ENCODE results near the gene CST1. TPM values are rescaled to one million over a fixed set of nuclear protein-coding genes. Genes with fewer than 3 reads are reported as not detected.
"Not testable (repeated sequence)": the region's sequence is repeated elsewhere in the genome, so short reads cannot be mapped to it uniquely, and the experiment has no call there.

Gene CST1, protein sequence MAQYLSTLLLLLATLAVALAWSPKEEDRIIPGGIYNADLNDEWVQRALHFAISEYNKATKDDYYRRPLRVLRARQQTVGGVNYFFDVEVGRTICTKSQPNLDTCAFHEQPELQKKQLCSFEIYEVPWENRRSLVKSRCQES
- total RNA-seq (2014; rRNA removed; shearing (Covaris generic)): not detected in 2 replicates

DNA sequence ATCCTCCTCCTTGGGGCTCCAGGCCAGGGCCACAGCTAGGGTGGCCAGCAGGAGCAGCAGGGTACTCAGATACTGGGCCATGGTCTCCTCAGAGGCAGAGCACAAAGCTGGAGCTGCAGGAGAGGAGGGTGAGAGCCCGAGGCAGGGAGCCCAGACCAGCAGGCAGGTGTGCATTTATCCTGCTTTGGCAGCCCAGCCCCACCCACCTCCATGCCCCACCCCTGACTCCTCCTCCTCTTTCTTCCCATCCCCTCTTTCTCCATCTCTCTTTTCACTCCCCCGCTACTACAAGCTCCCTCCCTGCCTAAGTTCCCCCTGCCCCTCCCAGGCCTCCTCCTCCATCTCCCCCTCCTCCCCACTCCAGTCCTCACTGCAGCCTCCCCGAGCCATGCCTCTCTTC lies at the start of gene CST1:
Gene CST1, minus strand, starts transcription at position 150 of the 400 bp plus-strand sequence. Its CDS starts 69 bp downstream, at position 81.
- in situ Hi-C loops (cut with HindIII; ENCODE audit: low sequenced_read_pairs); DNase-seq (ENCODE audit: low spot score): not testable (repeated sequence)

DNA sequence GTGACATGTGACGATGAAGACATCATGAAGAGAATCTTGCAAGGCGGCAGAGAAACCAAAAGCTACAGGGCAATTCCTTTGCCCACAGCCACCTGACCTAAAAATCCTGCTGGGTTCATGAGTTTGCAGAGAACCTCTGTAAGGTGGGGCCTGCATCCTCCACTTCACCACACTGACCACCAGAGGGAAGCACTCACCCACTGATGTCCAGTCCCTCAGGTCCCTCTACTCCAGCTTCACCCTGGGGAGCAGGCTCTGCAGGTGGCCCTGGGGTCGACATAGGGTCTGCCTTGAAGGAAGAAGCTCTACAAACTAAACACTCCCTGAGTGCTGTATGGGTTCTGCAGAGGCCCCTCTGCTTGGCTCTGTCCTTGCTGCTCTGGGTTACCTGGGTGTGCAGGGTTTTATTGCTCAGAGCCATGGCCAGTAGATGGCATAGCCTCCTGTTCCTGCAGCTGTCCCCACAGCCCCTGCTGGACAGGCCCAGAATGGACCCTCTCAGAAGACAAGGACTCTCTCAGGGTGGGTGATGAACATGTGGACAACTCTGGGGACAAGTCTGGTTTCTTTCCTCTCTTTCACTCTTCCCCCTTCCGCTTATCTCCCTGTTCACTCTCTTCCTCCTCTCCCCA lies 48.6 kb upstream of the CST1 start:
- DNase-seq (ENCODE audit: low spot score); in situ Hi-C loops (cut with HindIII; ENCODE audit: low sequenced_read_pairs): not testable (repeated sequence)

DNA sequence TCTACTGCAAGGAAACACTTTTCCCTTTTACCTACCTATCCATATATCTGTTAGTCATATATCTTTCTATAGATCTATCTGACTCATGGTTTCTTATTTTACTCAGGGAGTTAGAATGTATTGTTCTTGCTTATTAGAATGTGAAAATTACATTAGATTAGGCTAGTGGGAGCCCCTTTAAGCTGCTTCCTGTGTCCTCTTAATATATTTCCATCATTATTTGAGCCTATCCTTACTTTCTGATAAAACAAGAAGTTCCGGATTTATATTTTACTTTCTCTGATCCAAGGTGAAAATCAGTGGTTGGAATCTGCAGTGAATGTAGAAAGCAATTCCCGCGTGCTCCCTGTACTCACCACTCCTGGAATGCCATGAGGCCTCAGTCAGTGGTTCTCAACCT lies 44.8 kb upstream of the CST1 start:
- in situ Hi-C loops (cut with HindIII; ENCODE audit: low sequenced_read_pairs): no loop called here
- DNase-seq (ENCODE audit: low spot score): no peak

DNA sequence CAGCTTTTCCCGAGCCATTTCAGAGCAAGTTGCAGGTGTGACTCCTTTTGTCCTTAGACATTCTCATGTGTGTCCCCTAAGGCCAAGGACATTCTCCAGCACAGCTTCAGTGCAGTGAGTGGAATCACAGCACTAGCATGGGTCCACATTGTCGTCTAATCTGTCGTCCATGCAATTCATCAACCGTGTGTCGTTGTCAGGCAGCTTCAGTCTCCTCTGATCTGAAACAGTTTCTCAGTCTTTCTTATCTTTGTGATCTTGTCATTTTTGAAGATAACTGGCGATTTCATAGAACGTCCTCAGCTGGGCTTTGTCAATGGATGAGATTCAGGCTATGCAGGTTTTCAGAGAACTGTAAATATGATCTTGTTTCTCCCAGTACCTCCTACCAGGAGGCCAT lies 44.1 kb upstream of the CST1 start:
- DNase-seq (ENCODE audit: low spot score): no peak
- in situ Hi-C loops (cut with HindIII; ENCODE audit: low sequenced_read_pairs): no loop called here

DNA sequence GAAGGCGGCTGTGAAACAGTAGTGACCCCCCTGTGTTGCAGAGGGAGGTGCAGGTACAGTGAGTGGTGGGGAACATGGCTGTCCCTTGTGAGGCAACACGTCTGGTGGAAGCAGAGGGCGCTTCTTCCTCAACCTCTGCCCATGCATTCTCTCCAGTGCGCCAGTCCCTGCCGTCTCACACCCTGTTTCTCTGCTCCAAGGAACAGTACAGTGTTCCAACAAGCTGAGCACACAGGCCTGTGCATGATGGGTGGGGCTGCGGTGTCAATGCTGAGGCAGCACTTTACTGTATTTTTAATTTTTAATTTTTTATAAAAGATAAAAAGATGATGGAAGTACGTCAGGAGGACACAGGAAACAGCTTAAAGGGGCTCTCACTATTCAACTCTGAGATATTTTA lies 43.3 kb upstream of the CST1 start:
- DNase-seq (ENCODE audit: low spot score): no peak
- in situ Hi-C loops (cut with HindIII; ENCODE audit: low sequenced_read_pairs): no loop called here

DNA sequence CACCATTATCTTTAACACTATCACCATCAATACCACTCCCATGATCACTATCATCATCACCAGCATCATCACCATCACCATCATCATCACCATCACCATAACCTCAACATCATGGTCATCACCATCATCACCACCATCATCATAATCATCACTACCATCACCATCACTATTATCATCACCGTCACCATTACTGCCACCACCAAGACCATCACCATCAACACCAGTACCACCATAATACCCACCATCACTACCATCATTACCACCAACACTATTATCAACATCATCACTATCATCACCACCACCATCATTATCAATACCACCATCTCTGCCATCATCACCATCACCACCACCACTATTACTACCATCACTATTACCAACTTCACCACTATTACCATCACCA lies 32.7 kb upstream of the CST1 start:
- no peak for DNase-seq (ENCODE audit: low spot score)
- in situ Hi-C loops (cut with HindIII; ENCODE audit: low sequenced_read_pairs): no loop called here

DNA sequence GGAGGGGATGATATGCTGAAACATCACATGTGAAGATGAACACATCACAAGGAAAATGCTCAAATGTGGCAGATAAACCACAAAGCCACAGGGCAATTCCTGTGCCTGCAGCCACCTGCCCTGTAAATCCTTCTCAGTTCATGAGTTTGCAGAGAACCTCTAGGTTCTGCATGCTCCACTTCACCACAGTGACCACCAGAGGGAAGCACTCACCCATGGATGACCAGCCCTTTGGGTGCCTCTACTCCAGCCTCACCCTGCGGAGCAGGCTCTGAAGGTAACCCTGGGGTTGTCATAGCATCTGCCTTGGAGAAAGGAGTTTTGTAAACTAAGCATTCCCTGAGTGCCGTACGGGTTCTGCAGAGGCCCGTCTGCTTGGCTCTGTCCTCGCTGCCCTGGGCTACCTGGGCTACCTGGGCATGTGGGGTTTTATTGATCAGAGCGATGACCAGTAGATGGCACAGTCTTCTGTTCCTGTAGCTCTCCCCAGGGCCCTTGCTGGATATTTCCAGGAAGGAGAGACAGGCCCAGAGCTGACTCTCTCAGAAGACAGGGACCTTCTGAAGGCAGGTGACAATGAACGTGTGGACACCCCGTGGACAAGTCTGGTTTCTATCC lies 31.7 kb upstream of the CST1 start:
- in situ Hi-C loops (cut with HindIII; ENCODE audit: low sequenced_read_pairs): no loop called here
- DNase-seq (ENCODE audit: low spot score): peak; percentile 1

DNA sequence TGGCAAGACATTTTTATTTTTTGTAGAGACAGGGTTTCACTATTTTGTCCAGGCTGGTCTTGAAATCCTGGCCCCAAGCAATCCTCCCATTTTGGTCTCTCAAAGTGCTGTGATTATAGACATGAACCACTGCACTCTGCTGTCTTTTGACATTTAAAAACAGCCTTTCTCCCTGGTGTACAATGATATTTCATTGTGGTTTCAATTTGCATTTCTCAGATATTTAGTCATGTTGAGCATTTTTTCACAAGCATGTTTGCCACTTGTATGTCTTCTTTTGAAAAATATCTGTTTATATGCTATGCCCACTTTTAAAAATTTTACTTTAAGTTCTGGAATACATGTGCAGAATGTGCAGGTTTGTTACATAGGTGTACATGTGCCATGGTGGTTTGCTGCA lies 27.9 kb upstream of the CST1 start:
- in situ Hi-C loops (cut with HindIII; ENCODE audit: low sequenced_read_pairs); DNase-seq (ENCODE audit: low spot score): not testable (repeated sequence)

DNA sequence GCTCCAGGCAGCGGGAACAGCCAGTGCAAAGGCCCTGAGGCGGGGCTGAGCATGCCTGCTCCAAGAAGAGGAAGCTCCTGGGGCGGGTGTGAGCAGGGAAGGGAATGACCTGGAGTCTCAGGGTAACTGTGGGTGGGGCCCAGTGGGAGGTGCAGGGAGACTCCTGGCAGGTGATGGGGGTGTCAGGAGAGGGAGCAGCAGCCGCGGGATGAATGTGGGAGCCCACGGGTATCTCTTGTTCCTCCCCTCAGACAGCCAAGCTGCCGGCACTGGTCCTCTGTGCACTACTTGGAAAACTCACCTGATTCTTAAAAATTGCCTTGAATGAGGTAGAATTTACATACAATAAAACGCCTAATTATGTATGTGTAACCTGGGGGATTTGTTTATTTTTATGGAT lies 26.6 kb upstream of the CST1 start:
- in situ Hi-C loops (cut with HindIII; ENCODE audit: low sequenced_read_pairs); DNase-seq (ENCODE audit: low spot score): not testable (repeated sequence)

DNA sequence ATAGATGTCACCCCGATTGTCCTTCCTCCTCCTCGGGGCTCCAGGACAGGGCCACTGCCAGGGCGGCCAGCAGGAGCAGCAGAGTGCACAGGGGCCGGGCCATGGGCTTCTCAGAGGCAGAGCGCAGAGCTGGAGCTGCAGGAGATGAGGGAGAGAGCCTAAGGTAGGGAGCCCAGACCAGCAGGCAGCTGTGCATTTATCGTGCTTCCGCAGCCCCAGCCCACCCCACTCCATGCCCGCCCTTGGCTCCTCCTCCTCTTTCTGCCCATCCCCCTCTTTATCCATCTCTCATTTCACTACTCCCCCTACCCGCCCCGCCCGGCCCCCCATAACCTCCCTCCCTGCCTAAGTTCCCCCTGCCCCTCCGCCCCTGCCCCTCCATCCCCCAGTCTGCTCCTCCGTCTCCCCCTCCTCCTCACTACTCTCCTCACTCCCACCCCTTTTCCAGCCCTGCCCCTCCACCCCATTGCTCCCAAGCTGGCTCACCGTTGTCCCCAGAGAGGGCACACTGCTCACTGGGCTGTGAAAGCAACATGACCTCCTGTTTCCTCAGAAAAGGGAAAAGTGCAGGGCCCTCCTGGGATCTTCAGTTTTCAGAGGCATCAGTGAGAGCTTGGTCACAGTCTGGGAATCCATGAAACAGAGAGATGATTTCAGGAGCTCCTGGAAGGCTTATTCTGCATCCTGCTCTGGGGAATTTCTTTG lies 25.5 kb upstream of the CST1 start:
- DNase-seq (ENCODE audit: low spot score): no peak

DNA sequence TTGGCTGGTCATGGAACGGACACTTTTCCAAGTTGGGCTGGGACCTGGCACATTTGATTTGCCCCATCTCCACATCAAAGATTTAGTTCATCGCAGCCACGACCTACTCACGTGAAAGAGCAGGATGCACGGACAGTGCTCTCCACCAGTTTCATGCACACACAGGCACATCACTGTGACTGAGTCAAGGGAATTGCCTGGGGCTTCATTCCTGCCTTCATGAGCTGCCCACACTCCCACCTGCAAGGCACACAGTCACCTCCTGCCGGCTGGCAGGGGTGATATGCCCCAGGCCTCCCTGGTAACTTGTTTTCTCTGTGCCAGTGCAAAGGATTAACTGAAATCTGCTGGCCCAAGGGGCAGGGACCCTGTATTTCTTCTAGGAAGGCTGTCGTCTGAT lies 23.3 kb upstream of the CST1 start:
- DNase-seq (ENCODE audit: low spot score): no peak
- in situ Hi-C loops (cut with HindIII; ENCODE audit: low sequenced_read_pairs): no loop called here

More for the DNA sequence above, 25.5 kb upstream of the CST1 start:
- in situ Hi-C loops (cut with HindIII; ENCODE audit: low sequenced_read_pairs): no loop called here

DNA sequence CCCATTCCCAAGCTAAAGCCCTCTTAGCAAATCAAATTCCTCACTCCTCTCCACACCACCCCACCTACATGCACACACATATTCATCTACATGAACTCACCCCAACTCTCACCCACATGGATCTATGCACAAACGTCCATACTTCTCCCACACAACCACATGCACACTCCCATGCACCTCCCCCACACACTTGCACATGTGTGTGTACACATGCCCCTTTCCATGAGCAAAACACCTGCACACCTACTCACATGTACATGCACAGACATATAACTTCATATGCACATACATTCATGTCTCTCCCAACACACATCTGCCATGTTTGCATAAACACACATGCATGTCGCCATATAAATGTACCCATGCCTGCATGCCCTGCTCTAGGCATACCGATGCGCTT lies 22.8 kb upstream of the CST1 start:
- no peak for DNase-seq (ENCODE audit: low spot score)
- in situ Hi-C loops (cut with HindIII; ENCODE audit: low sequenced_read_pairs): no loop called here

DNA sequence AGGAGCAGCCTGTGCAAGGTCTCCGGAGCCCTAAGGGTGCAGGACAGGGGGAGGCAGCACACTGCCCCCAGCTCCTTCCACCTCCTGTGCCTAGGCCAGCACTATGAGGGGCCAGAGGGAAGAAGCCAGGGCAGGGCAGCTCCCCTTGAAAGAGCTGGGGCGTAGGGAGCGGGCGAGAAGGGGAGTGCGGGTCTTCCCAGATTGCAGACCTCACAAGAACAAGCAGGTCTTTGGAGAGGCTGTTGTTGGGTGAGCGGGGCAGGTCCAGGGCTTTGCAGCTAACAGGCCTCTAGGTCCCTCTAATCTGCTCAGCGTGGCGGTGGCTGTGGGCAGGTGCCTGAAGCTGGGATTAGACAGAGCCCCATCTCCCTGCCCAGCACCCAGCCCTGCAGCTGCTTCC lies 22.4 kb upstream of the CST1 start:
- in situ Hi-C loops (cut with HindIII; ENCODE audit: low sequenced_read_pairs): no loop called here

DNA sequence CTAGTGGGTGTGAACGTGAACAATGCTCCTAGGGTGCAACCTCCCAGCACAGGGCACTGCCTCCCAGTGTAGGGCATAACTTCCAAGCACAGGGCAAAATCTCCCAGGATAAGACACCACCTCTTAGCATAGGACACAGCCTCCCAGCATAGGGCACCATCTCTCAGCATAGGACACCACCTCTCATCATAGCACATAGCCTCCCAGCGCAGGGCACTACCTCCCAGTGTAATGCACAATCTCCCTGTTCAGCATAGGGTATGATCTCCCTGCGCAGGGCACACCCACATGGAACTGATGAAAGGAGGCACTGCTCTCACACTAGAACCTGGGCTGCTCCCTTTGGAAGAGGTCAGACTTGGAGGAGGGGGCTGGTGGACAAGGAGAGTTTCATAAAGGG lies 21.3 kb upstream of the CST1 start:
- in situ Hi-C loops (cut with HindIII; ENCODE audit: low sequenced_read_pairs): no loop called here
- DNase-seq (ENCODE audit: low spot score): no peak

More for the DNA sequence above, 22.4 kb upstream of the CST1 start:
- no peak for DNase-seq (ENCODE audit: low spot score)

DNA sequence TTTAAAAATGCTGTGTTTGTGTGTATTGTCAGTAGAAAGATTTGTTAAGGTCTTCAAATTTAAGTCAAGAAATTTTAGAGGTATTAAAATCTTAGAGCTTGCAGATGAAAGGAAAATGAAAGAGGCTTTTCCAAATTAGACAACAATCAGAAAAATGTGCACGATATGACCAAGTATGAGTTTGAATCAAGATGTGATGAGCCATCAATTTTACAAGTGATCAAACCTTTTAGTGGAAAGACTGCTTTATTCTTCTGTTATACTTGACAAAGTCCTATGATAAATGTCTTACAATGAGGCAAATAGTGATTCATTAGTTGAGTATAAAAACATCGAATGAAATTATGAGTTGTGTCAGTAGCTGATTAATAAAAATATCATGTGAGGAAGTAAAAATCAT lies 19.6 kb upstream of the CST1 start:
- in situ Hi-C loops (cut with HindIII; ENCODE audit: low sequenced_read_pairs): no loop called here

DNA sequence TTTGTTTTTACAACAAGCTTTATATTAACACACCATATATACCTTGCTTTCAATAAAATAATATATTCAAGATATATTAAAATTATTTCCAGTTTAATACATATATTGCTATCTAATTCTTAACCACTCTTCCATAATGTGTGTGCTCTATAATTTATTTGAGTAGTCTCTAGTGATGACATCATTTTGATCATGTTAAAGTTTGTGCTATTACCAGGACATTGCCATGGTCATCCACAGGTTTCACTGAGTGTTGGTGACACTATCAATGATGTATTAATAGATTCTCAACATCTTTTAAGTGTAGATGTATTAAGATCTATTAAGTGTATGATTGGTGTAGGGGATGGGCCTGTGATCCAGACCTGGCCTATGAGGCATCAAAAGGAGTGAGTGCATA lies 17.8 kb upstream of the CST1 start:
- in situ Hi-C loops (cut with HindIII; ENCODE audit: low sequenced_read_pairs); DNase-seq (ENCODE audit: low spot score): not testable (repeated sequence)

More for the DNA sequence above, 19.6 kb upstream of the CST1 start:
- no peak for DNase-seq (ENCODE audit: low spot score)

DNA sequence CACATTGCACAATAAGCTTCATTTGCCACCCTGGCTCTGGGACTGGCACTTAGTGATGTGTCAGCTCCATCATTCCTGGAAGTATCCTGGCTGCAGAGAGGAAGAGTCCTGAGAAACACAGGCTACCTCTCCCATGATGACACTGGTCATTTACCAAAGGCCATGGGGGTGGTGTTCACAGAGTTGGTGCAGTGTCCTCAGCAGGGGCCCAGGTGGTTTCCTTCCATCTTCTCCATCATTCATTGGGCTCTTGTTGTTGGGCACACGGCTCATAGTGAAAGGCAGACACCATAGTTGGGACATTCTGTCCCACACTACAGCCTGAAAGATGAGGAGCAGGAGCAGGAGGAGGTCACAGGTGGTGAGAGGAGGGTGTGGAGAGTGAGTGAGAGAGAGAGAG lies 15.8 kb upstream of the CST1 start:
- in situ Hi-C loops (cut with HindIII; ENCODE audit: low sequenced_read_pairs): no loop called here
- no peak for DNase-seq (ENCODE audit: low spot score)

DNA sequence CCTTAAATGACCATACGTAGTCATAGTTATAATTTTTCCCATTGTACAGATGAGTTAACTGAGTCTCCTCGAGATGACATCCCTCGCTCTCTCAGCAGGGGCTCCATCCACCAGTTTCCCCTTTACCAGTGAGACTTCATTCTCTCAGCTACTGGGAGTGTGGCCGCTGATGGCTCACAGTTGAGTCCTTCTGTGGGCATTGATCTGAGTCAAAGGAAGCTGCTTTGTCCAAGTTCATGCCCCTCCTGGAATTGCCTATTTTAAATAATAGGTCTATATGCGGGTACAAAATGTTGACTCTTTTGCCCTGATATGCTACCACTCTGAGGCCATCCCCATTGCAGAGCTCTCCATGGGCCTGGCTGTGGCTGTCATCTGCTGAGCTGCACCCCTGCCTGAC lies 14.8 kb upstream of the CST1 start:
- in situ Hi-C loops (cut with HindIII; ENCODE audit: low sequenced_read_pairs): no loop called here
- no peak for DNase-seq (ENCODE audit: low spot score)

DNA sequence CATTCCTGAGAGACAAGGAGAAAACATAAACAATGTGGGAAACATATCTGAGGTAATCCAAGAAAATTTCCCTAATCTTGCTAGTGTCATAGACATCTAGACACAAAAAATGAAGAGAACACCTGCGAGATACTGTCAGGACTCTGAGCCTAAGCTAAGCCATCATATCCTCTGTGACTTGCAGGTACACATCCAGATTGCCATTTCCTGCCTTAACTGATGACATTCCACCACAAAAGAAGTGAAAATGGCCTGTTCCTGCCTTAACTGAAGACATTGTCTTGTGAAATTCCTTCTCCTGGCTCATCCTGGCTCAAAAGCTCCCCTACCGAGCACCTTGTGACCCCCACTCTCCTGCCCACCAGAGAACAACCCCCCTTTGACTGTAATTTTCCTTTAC lies 13.9 kb upstream of the CST1 start:
- in situ Hi-C loops (cut with HindIII; ENCODE audit: low sequenced_read_pairs); DNase-seq (ENCODE audit: low spot score): not testable (repeated sequence)

DNA sequence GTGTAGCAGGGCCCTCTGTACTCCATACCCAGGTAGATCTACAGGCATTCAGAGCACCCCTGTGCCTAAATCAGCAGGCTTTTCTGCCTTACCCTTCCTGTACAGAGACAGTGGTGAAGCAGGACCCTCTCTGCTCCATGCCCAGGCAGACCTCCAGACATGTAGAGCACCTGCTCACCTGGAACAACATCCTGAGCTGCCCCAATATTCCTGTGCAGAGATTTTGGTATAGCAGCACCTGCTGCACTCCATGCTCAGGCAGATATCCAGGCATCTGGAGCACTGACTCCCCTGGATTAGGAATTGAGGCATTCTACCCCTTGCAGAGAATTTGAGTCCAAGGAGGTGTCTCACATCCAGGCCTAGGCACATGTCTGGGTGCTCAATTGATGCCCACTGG lies 12.6 kb upstream of the CST1 start:
- DNase-seq (ENCODE audit: low spot score): no peak
- in situ Hi-C loops (cut with HindIII; ENCODE audit: low sequenced_read_pairs): no loop called here

Measured in G401 (cell line).